HG03159 (cell line): Measurements from ENCODE around the gene ADGRL4.
A peak's percentile ranks its signal among the peaks of the same experiment; 100 is the strongest.
"Not testable (repeated sequence)": the region's sequence is repeated elsewhere in the genome, so short reads cannot be mapped to it uniquely, and the experiment has no call there.

Experiments
- ATAC-seq: cut with Tn5 transposase; IDR thresholded peaks from one replicate; pipeline ENCODE4 v1.9.1; 2021; ENCODE audit warnings: mild to moderate bottlenecking, moderate library complexity; ENCODE audit not compliant: unreplicated experiment

ADGRL4 gene

GRCh38 chr1:79006564-79006963 lies at the start of gene ADGRL4:
Gene ADGRL4, minus strand, starts transcription at chr1:79006730. Its CDS starts 76 bp downstream, at chr1:79006654.
- no peak for ATAC-seq

- ATAC-seq = no peak
Measured at GRCh38 chr1:79055856-79056255, 49.3 kb upstream of the ADGRL4 start.

DNA sequence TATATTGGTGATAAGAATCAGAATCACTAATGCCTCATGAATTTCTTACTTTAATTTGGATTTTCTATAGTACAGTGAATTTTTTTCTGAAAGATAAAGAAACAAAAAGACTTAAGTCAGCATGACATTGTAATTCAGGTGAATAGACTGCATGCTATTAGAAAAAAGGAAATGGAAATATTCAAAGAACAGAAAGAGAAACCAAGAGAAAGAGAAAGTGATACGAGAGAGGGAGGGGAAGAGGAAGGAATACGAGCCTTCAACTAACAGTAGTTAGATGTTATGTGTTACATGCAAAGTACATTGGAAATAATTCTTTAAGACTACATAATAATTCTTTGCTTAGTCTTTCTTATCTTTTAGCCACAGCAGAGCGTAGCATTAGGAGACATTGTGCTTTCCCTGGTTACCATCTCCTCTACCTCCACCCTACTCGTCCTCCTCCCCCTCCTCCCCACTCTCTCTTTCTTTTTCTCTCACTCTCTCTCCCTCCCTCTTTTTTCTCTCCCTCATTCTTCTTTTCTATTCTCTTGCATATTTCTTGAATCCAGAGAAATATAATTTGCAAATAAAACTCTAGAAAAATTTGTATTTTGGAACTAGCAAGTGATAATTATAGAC lies 46.4 kb upstream of the ADGRL4 start:
- peak; percentile 98 for ATAC-seq

GRCh38 chr1:79044974-79045650 lies 38.6 kb upstream of the ADGRL4 start:
- no peak for ATAC-seq

DNA sequence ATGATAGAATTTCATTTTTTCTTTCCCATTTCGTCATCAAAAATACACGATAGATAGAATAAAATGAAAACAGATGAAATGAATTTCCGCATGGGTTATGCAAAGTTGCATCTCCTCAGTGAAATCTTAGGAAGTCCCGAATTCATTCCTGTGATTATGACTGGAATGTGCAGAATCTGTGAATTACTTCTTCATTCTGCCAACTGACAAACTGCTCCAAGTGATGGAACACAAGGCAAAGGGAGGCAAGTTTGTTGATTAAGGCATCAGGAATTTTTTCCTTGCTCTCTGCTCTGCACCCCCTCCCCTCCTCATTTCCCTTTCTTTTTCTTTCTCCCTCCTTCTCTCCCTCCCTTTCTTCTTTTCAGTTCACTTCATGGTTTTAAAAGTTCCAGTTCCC lies 37.0 kb upstream of the ADGRL4 start:
- no peak for ATAC-seq

- ATAC-seq = no peak
Measured at GRCh38 chr1:79042539-79042938, 36.0 kb upstream of the ADGRL4 start.

DNA sequence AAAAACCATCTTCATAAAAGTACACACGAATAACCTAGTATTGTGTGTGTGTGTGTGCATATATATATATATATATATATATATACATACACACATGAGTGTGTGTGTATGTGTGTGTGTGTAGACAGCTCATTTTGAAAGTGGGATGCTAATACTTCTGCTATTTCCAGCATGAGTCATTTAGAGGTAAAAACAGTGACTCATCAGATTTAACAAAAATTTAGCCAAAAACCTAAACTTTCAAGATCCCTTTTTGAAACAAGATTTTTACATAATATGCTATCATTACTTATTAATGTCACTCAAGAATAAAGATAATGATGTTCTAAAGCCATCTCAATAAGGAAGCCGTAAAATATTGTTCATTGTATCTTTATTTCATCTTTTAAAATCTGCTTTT lies 35.6 kb upstream of the ADGRL4 start:
- ATAC-seq = peak; percentile 63

DNA sequence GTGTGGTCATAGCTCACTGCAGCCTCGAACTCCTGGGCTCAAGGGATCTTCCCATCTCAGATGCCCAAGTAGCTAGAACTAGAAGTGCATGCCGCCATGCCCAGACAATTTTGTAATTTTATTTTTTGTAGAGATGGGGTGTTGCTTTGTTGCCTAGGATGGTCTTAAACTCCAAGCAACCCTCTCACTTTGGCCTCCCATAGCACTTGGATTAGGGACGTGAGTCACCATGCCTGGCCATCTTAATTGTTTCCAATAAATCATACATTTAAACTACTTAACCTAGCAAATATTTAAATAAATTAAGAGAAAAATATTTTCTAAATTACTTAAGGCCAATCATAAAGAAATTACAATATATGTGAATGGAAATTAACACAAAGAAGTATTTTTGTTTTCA lies 35.1 kb upstream of the ADGRL4 start:
- ATAC-seq = no peak

DNA sequence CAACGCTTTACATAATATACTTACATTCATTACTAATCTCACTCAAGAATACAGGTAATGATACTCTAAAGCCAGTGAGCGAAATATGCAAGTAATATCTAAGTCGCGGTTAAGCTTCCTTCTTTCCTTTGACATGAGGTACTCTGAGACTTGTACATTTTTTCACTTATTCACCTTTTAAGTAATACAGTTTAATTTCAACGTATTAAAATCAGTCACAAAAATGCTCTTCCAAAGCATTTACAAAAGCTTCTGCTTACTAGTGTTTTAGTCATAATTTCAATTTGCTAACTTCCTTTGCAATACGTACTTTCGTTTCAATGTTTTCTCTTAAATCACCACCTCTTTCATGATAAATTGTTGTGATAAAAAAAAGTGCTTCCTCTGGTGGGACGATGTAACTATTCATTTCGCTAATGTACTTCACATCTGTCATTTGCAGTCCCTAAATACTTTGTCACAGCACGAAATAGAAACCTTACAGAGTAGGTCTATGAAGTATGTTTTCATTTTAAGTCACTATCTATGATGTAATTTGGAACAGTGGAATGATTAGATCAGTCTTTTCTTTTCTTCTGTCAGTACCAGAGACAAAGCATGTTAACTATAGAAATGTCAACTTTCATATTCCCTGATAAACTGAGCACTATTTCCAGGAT lies 34.0 kb upstream of the ADGRL4 start:
- ATAC-seq = peak; percentile 84

- no peak for ATAC-seq
Measured at GRCh38 chr1:79037085-79037484, 30.6 kb upstream of the ADGRL4 start.

GRCh38 chr1:79012500-79012899 lies 6.0 kb upstream of the ADGRL4 start:
- no peak for ATAC-seq

GRCh38 chr1:79010589-79010988 lies 4.1 kb upstream of the ADGRL4 start:
- ATAC-seq = no peak

DNA sequence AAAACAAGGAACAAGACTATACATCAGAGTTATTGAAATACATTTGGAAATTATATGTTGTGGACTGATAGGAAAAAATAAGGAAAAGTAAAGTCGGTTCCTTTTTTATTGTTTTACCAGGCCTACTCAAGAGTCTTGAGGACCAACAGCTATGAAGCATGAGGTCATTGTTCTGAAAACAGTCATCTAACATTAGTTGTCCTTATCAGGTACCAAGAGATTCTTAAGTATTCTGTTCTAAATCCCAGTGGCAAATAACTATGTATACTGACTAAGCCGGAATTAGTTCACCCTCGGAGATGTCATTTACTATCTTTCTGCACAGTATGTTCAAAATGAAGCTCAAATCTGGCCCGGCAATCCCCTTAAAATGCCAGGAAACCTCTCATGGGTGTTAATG lies 585 bp downstream of the ADGRL4 start:
- no peak for ATAC-seq

DNA sequence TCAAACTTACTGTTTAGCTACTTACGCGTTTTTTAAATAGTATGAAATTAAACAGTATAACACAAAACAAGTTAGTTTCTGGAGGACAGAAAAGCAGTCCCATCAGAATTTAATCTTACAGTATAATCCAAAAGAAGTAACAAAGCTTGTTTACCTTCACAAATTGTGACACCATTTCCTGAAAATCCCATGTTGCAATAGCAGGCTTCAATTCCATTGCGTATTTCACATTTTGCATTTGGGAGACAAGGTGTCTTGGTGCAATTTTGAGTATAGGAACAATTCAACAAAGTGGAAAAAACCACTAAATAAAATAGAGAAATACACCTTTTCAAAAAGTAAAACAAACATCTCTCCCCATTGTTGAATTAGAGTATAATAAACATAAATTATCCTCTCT lies 1.6 kb downstream of the ADGRL4 start:
- ATAC-seq = no peak

DNA sequence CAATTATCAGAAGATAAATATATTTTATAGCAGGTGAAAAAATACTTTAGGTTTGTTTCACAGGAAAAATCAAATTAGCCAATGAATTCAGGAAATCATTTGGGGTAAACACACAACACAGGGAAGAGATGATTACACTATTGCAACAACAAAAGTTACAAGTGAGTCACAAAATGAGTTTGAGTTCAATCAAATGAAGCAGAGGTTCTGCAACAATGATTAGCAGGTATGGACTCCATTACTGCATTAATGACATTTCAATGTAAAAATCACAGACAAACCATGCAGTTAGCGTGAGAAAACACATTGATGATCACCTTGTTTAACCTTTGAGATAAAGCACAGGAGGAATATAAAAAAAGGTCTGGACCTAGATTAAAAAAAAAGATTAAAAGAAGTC lies 9.7 kb downstream of the ADGRL4 start:
- ATAC-seq = no peak

DNA sequence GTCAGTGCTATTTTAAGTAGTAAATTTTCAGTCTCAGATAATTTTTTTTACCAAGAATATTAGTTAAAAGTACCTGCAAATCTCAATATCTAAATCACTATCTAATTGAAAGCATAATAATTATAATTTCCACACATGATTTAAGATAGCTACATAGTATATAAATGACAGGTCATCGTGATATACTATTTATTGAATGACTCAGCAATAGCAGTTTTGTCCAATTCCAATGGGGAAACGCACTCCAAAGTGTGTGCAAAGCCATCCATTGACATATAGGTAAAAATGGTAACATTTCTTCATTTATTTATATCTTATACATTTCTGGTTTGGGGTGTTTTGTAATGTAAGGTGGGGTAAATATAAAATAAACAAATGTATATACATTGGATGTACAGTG lies 19.5 kb downstream of the ADGRL4 start:
- ATAC-seq = no peak

- no peak for ATAC-seq
Measured at GRCh38 chr1:78980511-78980910, 26.0 kb downstream of the ADGRL4 start.

GRCh38 chr1:78972723-78973122 lies 33.8 kb downstream of the ADGRL4 start:
- no peak for ATAC-seq

DNA sequence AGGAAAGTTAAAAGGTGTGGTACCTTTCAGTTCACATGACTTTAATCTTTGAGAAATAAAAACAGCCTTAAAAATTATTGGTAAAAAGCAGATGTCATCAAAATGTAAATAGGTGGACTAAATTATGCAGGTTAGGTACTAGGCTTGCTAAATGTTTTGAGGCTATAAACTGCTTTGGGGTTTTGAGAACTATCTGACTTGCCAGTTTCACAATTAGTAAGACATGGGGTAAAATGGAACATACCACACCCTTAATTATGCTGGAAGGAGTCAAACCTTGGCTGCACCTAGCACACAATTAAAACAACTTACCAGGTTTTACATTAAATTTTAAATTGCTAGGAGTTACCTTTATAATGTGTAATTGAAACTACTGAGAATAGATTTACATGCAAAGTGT lies 39.4 kb downstream of the ADGRL4 start:
- not testable (repeated sequence) for ATAC-seq

DNA sequence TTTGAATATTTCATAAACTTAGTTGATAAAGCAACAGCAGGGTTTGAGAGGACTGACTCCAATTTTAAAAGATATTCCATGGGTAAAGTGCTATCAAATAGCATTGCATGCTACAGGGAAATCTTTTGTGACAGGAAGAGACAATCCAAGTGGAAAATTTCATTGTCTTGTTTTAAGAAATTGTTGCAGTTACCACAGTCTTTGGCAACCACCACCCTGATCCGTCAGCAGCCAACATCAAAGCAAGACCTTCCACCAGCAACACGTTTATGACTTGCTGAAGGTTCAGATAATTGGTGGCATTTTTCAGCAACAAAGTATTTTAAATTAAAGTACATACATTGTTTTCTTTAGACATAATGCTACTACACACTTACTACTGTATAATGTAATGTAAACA lies 47.8 kb downstream of the ADGRL4 start:
- no peak for ATAC-seq

DNA sequence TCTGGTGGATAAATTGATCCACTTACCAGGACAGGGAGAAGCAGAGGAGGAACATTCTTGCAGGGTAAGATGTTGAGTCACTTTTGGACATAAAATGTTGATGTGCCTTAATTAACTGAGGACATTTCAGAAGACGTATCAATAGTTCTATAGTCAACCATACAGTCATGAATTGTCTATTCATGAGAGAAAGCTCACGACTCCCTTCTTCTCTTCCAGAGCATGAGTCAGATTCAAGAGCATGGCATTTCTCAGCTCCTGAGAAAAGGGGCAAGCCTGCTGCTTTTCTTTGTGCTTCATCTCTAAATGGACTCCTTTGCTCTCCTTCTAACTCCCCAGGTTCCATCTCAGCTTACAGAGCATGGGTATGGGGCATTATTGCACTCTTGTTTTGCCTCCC lies 55.7 kb downstream of the ADGRL4 start:
- ATAC-seq = no peak

DNA sequence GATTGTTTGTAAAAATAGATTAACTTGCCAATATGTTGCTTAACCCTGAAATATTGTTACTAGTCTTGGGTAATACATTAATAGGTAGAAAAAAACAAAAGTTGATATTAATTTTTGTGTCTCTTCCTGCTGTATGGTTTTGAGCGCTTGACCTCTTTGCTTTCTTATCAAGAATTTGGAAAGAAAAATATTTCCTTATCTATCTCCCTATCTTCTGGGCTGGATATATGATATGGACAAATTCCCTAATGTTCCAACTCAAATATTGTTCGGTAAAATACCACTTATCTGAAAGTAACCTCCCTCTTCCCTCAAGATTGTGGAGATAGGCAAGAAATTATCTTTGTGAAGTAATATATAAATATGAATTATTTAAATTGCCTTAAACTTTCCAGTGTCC lies 57.3 kb downstream of the ADGRL4 start:
- ATAC-seq = no peak
